Right atrium auricular region (tissue), 2 donors: Measurements from ENCODE around the gene FAM83C. TPM values are rescaled to one million over a fixed set of nuclear protein-coding genes. Genes with fewer than 3 reads are reported as not detected.
"Not testable (repeated sequence)": the region's sequence is repeated elsewhere in the genome, so short reads cannot be mapped to it uniquely, and the experiment has no call there.

ENCODE experiments used
- DNase-seq: peaks from one replicate; pipeline ENCODE4 v3.0.0-alpha.2; 2019; ENCODE audit warnings: low spot score
- H3K27ac ChIP-seq, 2 donors: fragments of 200-600 bp; sonication (generic); 1 replicate in 1 of 2; 2 replicates in 1 of 2; pipeline ENCODE4 v1.5.1; 2016 to 2019
- H3K27me3 ChIP-seq, 2 donors: fragments of 200-600 bp; sonication (generic); one replicate each; pipeline versions ENCODE4 v1.5.1 to v1.6.0; 2017 to 2019
- H3K36me3 ChIP-seq: fragments of 200-600 bp; sonication (generic); one replicate; pipeline ENCODE4 v1.5.1; 2016
- H3K4me1 ChIP-seq, 2 donors: fragments of 200-600 bp; sonication (generic); one replicate each; pipeline versions ENCODE4 v1.5.1 to v1.6.0; 2017 to 2019
- H3K4me3 ChIP-seq, 2 donors: fragments of 200-600 bp; sonication (generic); 1 replicate in 1 of 2; 2 replicates in 1 of 2; pipeline ENCODE4 v1.5.1; 2017 to 2019; ENCODE audit warnings: mild to moderate bottlenecking in 1 of 2, moderate library complexity in 1 of 2
- H3K9me3 ChIP-seq, 2 donors: fragments of 200-600 bp; sonication (generic); one replicate each; pipeline ENCODE4 v1.5.1; 2019
- total RNA-seq, 2 donors: library from RNA; depleted of rRNA; stranded (reverse); fragments of >200 nt; gene quantifications; one replicate each; pipeline ENCODE4 v1.1.0, GENCODE V29; 2016
- TF ChIP-seq, protein P1 (sequence below), 2 donors: fragments of 200-600 bp; sonication (generic); IDR thresholded peaks; one replicate each; pipeline ENCODE4 v1.5.1; 2019; ENCODE audit warnings: antibody characterized with exemption in 2 of 2

The FAM83C gene
- total RNA-seq, 2 donors from 2014 or later: not detected

DNA sequence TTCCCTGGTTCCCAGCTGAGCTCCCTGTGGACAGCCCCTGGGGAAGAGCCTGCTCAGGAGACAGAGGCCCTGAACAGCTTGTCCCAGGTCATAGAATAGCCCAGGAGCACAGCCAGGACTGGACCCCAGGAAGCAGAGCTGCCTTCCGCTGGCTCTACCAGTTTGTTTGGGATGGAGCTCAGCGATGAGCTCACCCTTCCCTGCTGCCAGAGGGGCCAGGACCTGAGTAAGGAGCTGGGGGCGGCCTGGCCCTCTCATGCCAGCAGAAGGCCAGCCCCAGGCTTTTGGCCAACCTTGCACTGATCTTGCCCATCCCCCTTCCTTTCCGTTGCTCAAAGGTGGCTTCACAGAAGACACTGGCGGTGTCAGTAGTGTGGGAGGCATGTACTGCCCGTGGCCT is 31.8 kb downstream of the FAM83C start:
- Histone ChIP-seq H3K9me3 (no peaks in the 10 kb centered on the region), H3K36me3 (no peaks in the 10 kb centered on the region), H3K4me3 (no peak overlapping the region), H3K4me1 (peaks cover 0 to 23% of the 10 kb centered on the region in 2 donors), H3K27ac (no peak overlapping the region), H3K27me3 (no peaks in the 10 kb centered on the region)
- DNase-seq: no peak
- TF ChIP-seq, protein P1, sequence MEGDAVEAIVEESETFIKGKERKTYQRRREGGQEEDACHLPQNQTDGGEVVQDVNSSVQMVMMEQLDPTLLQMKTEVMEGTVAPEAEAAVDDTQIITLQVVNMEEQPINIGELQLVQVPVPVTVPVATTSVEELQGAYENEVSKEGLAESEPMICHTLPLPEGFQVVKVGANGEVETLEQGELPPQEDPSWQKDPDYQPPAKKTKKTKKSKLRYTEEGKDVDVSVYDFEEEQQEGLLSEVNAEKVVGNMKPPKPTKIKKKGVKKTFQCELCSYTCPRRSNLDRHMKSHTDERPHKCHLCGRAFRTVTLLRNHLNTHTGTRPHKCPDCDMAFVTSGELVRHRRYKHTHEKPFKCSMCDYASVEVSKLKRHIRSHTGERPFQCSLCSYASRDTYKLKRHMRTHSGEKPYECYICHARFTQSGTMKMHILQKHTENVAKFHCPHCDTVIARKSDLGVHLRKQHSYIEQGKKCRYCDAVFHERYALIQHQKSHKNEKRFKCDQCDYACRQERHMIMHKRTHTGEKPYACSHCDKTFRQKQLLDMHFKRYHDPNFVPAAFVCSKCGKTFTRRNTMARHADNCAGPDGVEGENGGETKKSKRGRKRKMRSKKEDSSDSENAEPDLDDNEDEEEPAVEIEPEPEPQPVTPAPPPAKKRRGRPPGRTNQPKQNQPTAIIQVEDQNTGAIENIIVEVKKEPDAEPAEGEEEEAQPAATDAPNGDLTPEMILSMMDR (IDR thresholded peaks at IDR 0.05): no peak

DNA sequence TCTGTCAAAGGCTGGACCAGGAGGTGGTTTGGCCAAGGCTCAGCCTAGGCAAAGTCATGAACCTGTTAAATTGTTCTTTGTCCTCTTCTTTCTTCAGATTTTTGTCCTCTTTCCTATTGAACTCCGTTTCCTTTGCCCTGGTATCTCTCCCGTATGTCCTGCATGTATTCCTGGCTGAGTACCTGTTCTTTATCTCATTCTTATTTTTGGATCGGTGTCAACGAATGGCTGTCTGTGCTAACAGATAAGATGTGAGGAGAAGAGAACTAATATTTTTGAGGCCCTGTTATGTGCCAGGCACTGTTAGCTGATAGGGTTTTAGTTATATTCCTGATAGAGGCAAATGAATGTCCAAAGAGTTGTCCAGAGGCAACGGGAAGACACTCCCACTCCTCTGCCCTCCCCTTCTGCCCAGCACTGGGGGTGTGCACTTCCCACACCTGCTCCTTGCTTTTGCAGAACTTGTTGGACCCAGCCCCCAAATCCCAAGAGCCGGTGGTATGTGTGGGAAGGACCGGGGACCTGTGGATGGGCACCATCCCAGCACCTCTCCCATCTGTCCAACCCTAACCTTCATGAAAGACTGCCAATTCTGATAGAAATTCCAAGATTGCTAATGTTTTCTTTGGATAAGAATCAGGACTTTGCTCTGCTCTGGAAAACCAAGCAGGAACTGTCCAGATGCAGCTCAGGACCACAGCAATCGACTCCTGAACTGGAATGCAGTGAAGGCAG is 34.9 kb downstream of the FAM83C start:
- Histone ChIP-seq H3K27ac (no peak overlapping the region), H3K4me1 (peaks cover 0 to 9% of the 10 kb centered on the region in 2 donors), H3K4me3 (no peak overlapping the region), H3K36me3 (no peaks in the 10 kb centered on the region), H3K9me3 (no peaks in the 10 kb centered on the region), H3K27me3 (no peaks in the 10 kb centered on the region)
- TF ChIP-seq, protein P1 (IDR thresholded peaks at IDR 0.05): no peak
- DNase-seq: no peak

DNA sequence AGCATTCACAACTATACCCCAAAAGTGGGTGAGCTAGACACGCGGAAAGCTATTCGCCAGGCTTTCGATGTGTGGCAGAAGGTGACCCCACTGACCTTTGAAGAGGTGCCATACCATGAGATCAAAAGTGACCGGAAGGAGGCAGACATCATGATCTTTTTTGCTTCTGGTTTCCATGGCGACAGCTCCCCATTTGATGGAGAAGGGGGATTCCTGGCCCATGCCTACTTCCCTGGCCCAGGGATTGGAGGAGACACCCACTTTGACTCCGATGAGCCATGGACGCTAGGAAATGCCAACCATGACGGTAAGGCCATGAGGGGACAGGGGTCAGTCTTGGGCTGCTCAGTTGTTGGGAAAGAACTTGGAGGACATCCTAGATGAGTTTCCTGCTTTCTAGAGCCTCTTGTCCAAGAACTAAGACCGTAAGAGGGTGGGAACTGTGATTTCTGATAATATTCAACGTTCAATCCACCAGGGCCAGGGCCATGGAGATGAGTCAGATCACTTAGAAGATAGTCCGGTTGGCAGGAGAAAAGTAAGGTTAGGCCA is 37.7 kb downstream of the FAM83C start:
- DNase-seq: no peak
- Histone ChIP-seq H3K9me3 (no peaks in the 10 kb centered on the region), H3K27me3 (no peaks in the 10 kb centered on the region), H3K4me3 (no peak overlapping the region), H3K36me3 (no peaks in the 10 kb centered on the region), H3K27ac (no peak overlapping the region), H3K4me1 (peaks cover 0 to 9% of the 10 kb centered on the region in 2 donors)
- TF ChIP-seq, protein P1 (IDR thresholded peaks at IDR 0.05): no peak

GRCh38 chr20:35253010-35253409 is 39.2 kb downstream of the FAM83C start:
- DNase-seq: no peak
- Histone ChIP-seq H3K4me3 (no peak overlapping the region), H3K36me3 (no peaks in the 10 kb centered on the region), H3K9me3 (no peaks in the 10 kb centered on the region), H3K27me3 (no peaks in the 10 kb centered on the region), H3K27ac (no peak overlapping the region), H3K4me1 (peaks cover 0 to 9% of the 10 kb centered on the region in 2 donors)
- TF ChIP-seq, protein P1 (IDR thresholded peaks at IDR 0.05): no peak

DNA sequence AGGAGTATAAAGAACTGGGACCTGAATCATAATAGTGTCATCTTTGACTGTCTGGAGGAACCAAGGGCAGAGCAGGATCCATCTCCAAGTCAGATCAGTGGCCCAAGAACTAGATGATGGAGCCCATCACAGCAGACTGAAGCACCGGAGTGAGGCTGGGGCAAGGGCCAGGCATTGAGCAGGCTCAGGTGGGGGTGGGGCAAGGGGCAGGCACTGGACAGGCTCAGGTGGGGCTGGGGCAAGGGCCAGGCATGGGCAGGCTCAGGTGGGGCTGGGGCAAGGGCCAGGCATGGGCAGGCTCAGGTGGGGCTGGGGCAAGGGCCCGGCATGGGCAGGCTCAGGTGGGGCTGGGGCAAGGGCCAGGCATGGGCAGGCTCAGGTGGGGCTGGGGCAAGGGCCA is 39.6 kb downstream of the FAM83C start:
- H3K4me3 ChIP-seq, DNase-seq, H3K9me3 ChIP-seq, H3K27ac ChIP-seq, H3K27me3 ChIP-seq, H3K4me1 ChIP-seq, H3K36me3 ChIP-seq: not testable (repeated sequence)

DNA sequence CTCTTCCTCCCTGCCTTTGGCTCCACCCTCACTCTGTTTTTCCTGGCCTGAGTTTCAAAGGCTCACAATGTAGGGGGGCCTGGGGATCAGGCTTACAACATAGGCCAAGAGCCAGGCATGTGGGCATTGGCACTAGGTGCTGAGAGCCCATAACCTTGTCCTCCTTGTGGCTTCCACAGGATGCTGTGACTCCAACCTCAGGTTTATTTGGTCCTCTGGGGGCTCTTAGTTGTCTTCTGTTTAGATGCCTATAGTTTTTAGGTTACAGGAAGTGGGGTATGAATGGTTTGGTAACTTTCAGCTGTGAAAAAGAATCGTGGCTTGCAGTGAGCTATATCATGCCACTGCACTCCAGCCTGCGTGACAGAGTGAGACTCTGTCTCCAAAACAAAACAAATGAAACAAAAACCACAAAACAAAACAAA is 40.2 kb downstream of the FAM83C start:
- TF ChIP-seq, protein P1 (IDR thresholded peaks at IDR 0.05): no peak
- Histone ChIP-seq H3K9me3 (no peaks in the 10 kb centered on the region), H3K4me3 (no peak overlapping the region), H3K27ac (no peak overlapping the region), H3K36me3 (no peaks in the 10 kb centered on the region), H3K27me3 (no peaks in the 10 kb centered on the region), H3K4me1 (peaks cover 0 to under 1% of the 10 kb centered on the region in 2 donors)
- no peak for DNase-seq
